ENCODE results near the gene MROH2B. TPM values are rescaled to one million over a fixed set of nuclear protein-coding genes. Genes with fewer than 3 reads are reported as not detected.

MROH2B gene
- total and polyA plus RNA-seq, 2 of the 13 experiments (the other 11 are each of a cell fraction or from before 2014, with no cell fraction given), result not detected

DNA sequence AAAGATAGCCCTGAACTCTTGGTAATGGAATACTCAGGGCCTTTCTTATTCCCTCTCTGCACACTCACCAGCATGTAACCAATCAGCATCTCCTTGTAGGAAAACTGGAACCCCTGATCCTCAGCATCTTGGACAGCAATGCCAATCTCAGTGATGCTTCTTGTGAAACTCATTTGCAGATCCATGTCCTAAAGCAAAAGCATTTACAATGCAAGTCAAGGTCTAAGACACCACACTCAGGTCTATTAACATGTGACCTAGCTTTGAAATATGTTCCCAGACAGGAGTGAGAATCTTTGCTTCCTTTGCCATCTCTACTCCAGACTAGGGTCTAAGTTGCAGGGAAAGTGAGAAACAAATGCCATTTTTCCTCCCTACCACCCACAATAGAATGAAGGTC lies 38.2 kb downstream of the MROH2B start:
- H4K20me1 ChIP-seq (ENCODE audit: insufficient read depth, low read length), result no peaks in the 10 kb centered on the region
- no peak overlapping the region for H2AFZ ChIP-seq (ENCODE audit: low read length)
- H3K27me3 ChIP-seq (ENCODE audit: control insufficient read depth in 1 of 2, insufficient read depth in 2 of 2, low read length in 2 of 2), result no peaks in the 10 kb centered on the region
- no peak overlapping the region for H3K4me3 ChIP-seq (replicated peaks in 1 of 3; ENCODE audit: insufficient read depth in 1 of 3, low read depth in 2 of 3, low read length in 3 of 3)
- no peak overlapping the region for H3K27ac ChIP-seq (ENCODE audit: extremely low read length, insufficient read depth, low read length)
- DNase-seq (ENCODE audit: low spot score), result no peak
- no peaks in the 10 kb centered on the region for H3K9me3 ChIP-seq (ENCODE audit: low read length)
- TF ChIP-seq NR3C1 (CRISPR knock-in tag; IDR thresholded peaks at IDR 0.05) (no peak), THYN1 (CRISPR knock-in tag; IDR thresholded peaks at IDR 0.05; ENCODE audit: borderline replicate concordance, low read depth) (no peak), EZH2 (conservative IDR thresholded peaks at IDR 0.05; ENCODE audit: low read depth, low read length) (no peak), SRSF1 (optimal IDR thresholded peaks at IDR 0.05; ENCODE audit: low read depth, low read length) (no peak), MED1 (CRISPR knock-in tag; IDR thresholded peaks at IDR 0.05) (no peak), POLR2G (IDR thresholded peaks at IDR 0.05; ENCODE audit: low read depth, low read length) (no peak), HHEX (CRISPR knock-in tag; IDR thresholded peaks at IDR 0.05) (no peak), NR2F6 (IDR thresholded peaks at IDR 0.05) (no peak), NR2F6 (CRISPR knock-in tag; IDR thresholded peaks at IDR 0.05) (no peak), ARHGAP35 (CRISPR knock-in tag; IDR thresholded peaks at IDR 0.05; ENCODE audit: borderline replicate concordance) (no peak), GTF3A (CRISPR knock-in tag; conservative IDR thresholded peaks at IDR 0.05) (no peak)
- TF ChIP-seq, protein P1, sequence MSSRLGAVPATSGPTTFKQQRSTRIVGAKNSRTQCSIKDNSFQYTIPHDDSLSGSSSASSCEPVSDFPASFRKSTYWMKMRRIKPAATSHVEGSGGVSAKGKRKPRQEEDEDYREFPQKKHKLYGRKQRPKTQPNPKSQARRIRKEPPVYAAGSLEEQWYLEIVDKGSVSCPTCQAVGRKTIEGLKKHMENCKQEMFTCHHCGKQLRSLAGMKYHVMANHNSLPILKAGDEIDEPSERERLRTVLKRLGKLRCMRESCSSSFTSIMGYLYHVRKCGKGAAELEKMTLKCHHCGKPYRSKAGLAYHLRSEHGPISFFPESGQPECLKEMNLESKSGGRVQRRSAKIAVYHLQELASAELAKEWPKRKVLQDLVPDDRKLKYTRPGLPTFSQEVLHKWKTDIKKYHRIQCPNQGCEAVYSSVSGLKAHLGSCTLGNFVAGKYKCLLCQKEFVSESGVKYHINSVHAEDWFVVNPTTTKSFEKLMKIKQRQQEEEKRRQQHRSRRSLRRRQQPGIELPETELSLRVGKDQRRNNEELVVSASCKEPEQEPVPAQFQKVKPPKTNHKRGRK (CRISPR knock-in tag; IDR thresholded peaks at IDR 0.05), result no peak
- TF ChIP-seq, protein P2, sequence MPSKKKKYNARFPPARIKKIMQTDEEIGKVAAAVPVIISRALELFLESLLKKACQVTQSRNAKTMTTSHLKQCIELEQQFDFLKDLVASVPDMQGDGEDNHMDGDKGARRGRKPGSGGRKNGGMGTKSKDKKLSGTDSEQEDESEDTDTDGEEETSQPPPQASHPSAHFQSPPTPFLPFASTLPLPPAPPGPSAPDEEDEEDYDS (CRISPR knock-in tag; IDR thresholded peaks at IDR 0.05), result no peak
- TF ChIP-seq, protein P3, sequence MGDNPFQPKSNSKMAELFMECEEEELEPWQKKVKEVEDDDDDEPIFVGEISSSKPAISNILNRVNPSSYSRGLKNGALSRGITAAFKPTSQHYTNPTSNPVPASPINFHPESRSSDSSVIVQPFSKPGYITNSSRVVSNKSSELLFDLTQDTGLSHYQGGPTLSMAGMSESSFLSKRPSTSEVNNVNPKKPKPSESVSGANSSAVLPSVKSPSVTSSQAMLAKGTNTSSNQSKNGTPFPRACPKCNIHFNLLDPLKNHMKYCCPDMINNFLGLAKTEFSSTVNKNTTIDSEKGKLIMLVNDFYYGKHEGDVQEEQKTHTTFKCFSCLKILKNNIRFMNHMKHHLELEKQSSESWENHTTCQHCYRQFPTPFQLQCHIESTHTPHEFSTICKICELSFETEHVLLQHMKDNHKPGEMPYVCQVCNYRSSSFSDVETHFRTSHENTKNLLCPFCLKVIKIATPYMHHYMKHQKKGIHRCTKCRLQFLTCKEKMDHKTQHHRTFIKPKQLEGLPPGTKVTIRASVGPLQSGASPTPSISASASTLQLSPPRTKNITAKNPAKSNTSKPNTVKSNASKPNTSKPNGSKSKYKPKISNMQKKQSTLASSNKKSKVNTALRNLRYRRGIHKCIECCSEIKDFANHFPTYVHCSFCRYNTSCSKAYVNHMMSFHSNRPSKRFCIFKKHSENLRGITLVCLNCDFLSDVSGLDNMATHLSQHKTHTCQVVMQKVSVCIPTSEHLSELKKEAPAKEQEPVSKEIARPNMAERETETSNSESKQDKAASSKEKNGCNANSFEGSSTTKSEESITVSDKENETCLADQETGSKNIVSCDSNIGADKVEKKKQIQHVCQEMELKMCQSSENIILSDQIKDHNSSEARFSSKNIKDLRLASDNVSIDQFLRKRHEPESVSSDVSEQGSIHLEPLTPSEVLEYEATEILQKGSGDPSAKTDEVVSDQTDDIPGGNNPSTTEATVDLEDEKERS (CRISPR knock-in tag; IDR thresholded peaks at IDR 0.05), result no peak
- TF ChIP-seq, protein P4, sequence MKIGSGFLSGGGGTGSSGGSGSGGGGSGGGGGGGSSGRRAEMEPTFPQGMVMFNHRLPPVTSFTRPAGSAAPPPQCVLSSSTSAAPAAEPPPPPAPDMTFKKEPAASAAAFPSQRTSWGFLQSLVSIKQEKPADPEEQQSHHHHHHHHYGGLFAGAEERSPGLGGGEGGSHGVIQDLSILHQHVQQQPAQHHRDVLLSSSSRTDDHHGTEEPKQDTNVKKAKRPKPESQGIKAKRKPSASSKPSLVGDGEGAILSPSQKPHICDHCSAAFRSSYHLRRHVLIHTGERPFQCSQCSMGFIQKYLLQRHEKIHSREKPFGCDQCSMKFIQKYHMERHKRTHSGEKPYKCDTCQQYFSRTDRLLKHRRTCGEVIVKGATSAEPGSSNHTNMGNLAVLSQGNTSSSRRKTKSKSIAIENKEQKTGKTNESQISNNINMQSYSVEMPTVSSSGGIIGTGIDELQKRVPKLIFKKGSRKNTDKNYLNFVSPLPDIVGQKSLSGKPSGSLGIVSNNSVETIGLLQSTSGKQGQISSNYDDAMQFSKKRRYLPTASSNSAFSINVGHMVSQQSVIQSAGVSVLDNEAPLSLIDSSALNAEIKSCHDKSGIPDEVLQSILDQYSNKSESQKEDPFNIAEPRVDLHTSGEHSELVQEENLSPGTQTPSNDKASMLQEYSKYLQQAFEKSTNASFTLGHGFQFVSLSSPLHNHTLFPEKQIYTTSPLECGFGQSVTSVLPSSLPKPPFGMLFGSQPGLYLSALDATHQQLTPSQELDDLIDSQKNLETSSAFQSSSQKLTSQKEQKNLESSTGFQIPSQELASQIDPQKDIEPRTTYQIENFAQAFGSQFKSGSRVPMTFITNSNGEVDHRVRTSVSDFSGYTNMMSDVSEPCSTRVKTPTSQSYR (CRISPR knock-in tag; IDR thresholded peaks at IDR 0.05; ENCODE audit: borderline replicate concordance), result no peak
- intact Hi-C loops (cut with micrococcal nuclease; ENCODE audit: unreplicated experiment) (no loop called here), in situ Hi-C loops (cut with HindIII; ENCODE audit: extremely low pct_ligation_motif_present, low pct_unique_long_range_greater_than_20kb) (no loop called here)
- CTCF ChIA-PET (ENCODE audit: low intra/inter-chr PET ratio, low total read pairs), result no interaction called here
- no peak for ATAC-seq
- no peaks in the 10 kb centered on the region for H3K4me1 ChIP-seq (ENCODE audit: insufficient read depth, low read length)
- no peaks in the 10 kb centered on the region for H3K79me2 ChIP-seq (ENCODE audit: insufficient read depth, low read length)
- no peak overlapping the region for H3K4me2 ChIP-seq (ENCODE audit: low read depth, low read length)
- H3K36me3 ChIP-seq (replicated peaks in 1 of 2; ENCODE audit: control insufficient read depth in 1 of 2, insufficient read depth in 2 of 2, low read length in 2 of 2), result no peaks in the 10 kb centered on the region
- BruUV-seq (replicated peaks), result no TSS peak
- POLR2A ChIA-PET, result no interaction called here
- no peak for FAIRE-seq
- no peak overlapping the region for H3K9ac ChIP-seq (ENCODE audit: insufficient read depth, low read depth, low read length)

Measured in HepG2 (cell line).